Measurements from ENCODE around the gene SF3B3. TPM values are rescaled to one million over a fixed set of nuclear protein-coding genes. Genes with fewer than 3 reads are reported as not detected.

Gene SF3B3
- 140 and 174 TPM in 2 replicates for total RNA-seq

GRCh38 chr16:70523743-70524398, at the start of gene SF3B3:
SF3B3 (plus strand) TSS chr16:70523816; CDS start chr16:70526657, 2,841 bp downstream.

DNA sequence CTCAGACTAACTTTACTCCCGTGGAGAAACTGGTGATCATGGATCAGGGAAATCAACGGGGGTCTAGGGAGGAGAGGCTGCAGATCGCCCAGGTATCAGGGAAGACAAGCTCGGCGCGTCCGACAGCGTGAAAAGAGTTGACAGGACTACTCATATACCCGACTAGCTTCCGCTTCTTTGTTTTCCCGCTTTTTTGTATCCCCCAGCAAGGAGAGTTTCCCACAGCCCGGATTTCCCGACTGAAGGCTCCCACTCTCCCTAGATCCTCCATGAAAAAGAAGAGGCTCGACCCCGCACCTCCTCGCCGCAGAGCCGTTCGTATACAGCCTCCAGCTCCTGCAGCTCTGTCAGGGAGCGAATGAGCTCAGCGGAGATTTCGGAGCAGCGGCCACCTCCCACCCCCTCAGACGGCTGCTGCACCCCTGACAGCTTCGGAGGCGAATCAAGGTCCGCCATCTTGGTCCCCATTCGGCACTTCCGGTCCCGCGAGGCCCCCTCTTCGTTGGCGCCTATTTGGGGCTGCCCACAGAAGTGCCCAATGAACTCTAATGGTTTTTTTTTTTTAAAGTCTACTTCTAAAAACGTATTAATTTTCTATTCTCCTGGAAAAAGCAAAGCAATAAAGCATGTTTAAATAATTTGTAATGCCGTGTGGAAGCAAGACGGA, 407 bp upstream of the SF3B3 start, which contains the start of gene COG4:
Gene COG4, minus strand, starts transcription at position 479 of the 667 bp plus-strand sequence. Its CDS starts 11 bp downstream, at position 468.

Other genes with a start within 250 kb of the SF3B3 start
- gene AARS1, start 234.3 kb upstream of the SF3B3 start, total RNA-seq = 97.3 and 185 TPM in 2 replicates
- 35.3 and 42.3 TPM in 2 replicates for gene DDX19B, start 224.6 kb upstream of the SF3B3 start, total RNA-seq
- gene DDX19A, start 176.9 kb upstream of the SF3B3 start, total RNA-seq = 27.4 and 29.8 TPM in 2 replicates
- gene ST3GAL2, start 84.7 kb upstream of the SF3B3 start, total RNA-seq = 22.3 and 40.6 TPM in 2 replicates
- 8.5 and 13.1 TPM in 2 replicates for gene FCSK, start 69.2 kb upstream of the SF3B3 start, total RNA-seq
- gene COG4, start 262 bp upstream of the SF3B3 start, total RNA-seq = 45.4 and 79.5 TPM in 2 replicates
- 1.1 and 1.7 TPM in 2 replicates for gene IL34, start 122.7 kb downstream of the SF3B3 start, total RNA-seq
- 17.6 and 106 TPM in 2 replicates for gene MTSS2, start 162.2 kb downstream of the SF3B3 start, total RNA-seq